HG03558 (cell line): ENCODE measurements around the gene CRY1.

Source experiments
- ATAC-seq: cut with Tn5 transposase; IDR thresholded peaks from one replicate; pipeline ENCODE4 v1.9.1; 2021; ENCODE audit warnings: moderate number of reproducible peaks; ENCODE audit not compliant: unreplicated experiment; ENCODE audit errors: extremely low read depth

The CRY1 gene

GRCh38 chr12:107093417-107094182 lies at the start of gene CRY1:
Gene CRY1 (minus strand): TSS chr12:107093549. CDS start chr12:107092961, 588 bp downstream.
- peak; percentile 74 for ATAC-seq

GRCh38 chr12:107139787-107140186 lies 46.4 kb upstream of the CRY1 start:
- ATAC-seq: no peak

GRCh38 chr12:107138990-107139389 lies 45.6 kb upstream of the CRY1 start:
- ATAC-seq: no peak

- no peak for ATAC-seq
Observed at GRCh38 chr12:107135177-107135576, 41.8 kb upstream of the CRY1 start.

GRCh38 chr12:107134558-107134957 lies 41.2 kb upstream of the CRY1 start:
- no peak for ATAC-seq

GRCh38 chr12:107133462-107133861 lies 40.1 kb upstream of the CRY1 start:
- no peak for ATAC-seq

GRCh38 chr12:107131832-107132616 lies 38.7 kb upstream of the CRY1 start:
- no peak for ATAC-seq

GRCh38 chr12:107130830-107131611 lies 37.7 kb upstream of the CRY1 start:
- no peak for ATAC-seq

- no peak for ATAC-seq
Observed at GRCh38 chr12:107129315-107129930, 36.1 kb upstream of the CRY1 start.

GRCh38 chr12:107127482-107128430 lies 34.4 kb upstream of the CRY1 start:
- ATAC-seq: no peak

GRCh38 chr12:107126796-107127481 lies 33.6 kb upstream of the CRY1 start:
- no peak for ATAC-seq

GRCh38 chr12:107125833-107126232 lies 32.5 kb upstream of the CRY1 start:
- ATAC-seq: no peak

- no peak for ATAC-seq
Observed at GRCh38 chr12:107122452-107122958, 29.2 kb upstream of the CRY1 start.

- ATAC-seq: no peak
Observed at GRCh38 chr12:107119091-107119490, 25.7 kb upstream of the CRY1 start.

- no peak for ATAC-seq
Observed at GRCh38 chr12:107118624-107119023, 25.3 kb upstream of the CRY1 start.

- no peak for ATAC-seq
Observed at GRCh38 chr12:107115119-107115518, 21.8 kb upstream of the CRY1 start.

GRCh38 chr12:107111314-107111713 lies 18.0 kb upstream of the CRY1 start:
- no peak for ATAC-seq
